ENCODE results near the gene NAP1L5. TPM values are rescaled to one million over a fixed set of nuclear protein-coding genes. Genes with fewer than 3 reads are reported as not detected.

NAP1L5 gene
- total and polyA plus RNA-seq, 2 donors (not counting 1 experiment from before 2014, with no cell fraction given), result 8.9 to 14.1 TPM

DNA sequence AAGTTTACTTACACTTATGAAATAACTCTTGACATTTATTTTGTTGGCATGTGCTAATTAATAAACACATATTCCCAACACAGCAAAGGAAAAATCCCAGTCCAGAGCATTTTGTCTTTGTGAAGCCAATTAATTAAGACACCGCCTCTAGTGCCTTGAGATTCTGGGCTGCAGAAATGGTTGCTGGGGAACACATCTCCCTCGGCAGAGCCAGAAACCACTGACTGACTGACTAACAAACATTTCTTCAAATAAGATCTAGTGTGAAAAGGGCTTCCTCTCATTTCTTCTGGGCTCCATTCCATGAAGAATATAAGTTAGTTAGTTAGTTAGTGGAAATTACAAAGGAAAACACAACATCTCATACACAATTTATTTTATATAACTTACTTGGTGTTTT lies 28.4 kb upstream of the NAP1L5 start:
- peaks cover 11% of the 10 kb centered on the region for H3K36me3 ChIP-seq (ENCODE audit: control insufficient read depth, insufficient read depth, low read length)
- H3K9me3 ChIP-seq (ENCODE audit: control insufficient read depth, insufficient read depth, low read depth, low read length), result no peaks in the 10 kb centered on the region
- no peaks in the 10 kb centered on the region for H3K79me2 ChIP-seq (ENCODE audit: control insufficient read depth, insufficient read depth, low read length)
- no peak overlapping the region for H3K4me2 ChIP-seq (ENCODE audit: extremely low read depth, insufficient read depth, low read length)
- H3K4me3 ChIP-seq (replicated peaks in 1 of 4; ENCODE audit: control extremely low read depth in 1 of 4, insufficient read depth in 1 of 4, low read depth in 3 of 4, low read length in 4 of 4), result no peak overlapping the region
- H3K27ac ChIP-seq (ENCODE audit: insufficient read depth, low read length), result no peak overlapping the region
- DNase-seq (ENCODE audit: low read depth in 2 of 2), result peak in 1 of 2 donors; percentile 36
- TF ChIP-seq, protein P1, sequence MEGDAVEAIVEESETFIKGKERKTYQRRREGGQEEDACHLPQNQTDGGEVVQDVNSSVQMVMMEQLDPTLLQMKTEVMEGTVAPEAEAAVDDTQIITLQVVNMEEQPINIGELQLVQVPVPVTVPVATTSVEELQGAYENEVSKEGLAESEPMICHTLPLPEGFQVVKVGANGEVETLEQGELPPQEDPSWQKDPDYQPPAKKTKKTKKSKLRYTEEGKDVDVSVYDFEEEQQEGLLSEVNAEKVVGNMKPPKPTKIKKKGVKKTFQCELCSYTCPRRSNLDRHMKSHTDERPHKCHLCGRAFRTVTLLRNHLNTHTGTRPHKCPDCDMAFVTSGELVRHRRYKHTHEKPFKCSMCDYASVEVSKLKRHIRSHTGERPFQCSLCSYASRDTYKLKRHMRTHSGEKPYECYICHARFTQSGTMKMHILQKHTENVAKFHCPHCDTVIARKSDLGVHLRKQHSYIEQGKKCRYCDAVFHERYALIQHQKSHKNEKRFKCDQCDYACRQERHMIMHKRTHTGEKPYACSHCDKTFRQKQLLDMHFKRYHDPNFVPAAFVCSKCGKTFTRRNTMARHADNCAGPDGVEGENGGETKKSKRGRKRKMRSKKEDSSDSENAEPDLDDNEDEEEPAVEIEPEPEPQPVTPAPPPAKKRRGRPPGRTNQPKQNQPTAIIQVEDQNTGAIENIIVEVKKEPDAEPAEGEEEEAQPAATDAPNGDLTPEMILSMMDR (conservative IDR thresholded peaks at IDR 0.05 in 1 of 2, IDR thresholded peaks at IDR 0.05 in 1 of 2; ENCODE audit: low read depth in 1 of 2, low read length in 2 of 2), result no peak
- TF ChIP-seq EZH2 (IDR thresholded peaks at IDR 0.05; ENCODE audit: low read length, missing control alignments), result no peak
- H2AFZ ChIP-seq (ENCODE audit: low read length), result no peak overlapping the region
- H3K4me1 ChIP-seq (ENCODE audit: control insufficient read depth, extremely low read depth, insufficient read depth, low read length), result peaks cover 7% of the 10 kb centered on the region
- no peak overlapping the region for H3K9ac ChIP-seq (ENCODE audit: insufficient read depth, low read length)
- H3K27me3 ChIP-seq (ENCODE audit: control insufficient read depth, insufficient read depth, low read length), result no peaks in the 10 kb centered on the region
- H4K20me1 ChIP-seq (ENCODE audit: control insufficient read depth, extremely low read depth, insufficient read depth, low read length), result no peaks in the 10 kb centered on the region

DNA sequence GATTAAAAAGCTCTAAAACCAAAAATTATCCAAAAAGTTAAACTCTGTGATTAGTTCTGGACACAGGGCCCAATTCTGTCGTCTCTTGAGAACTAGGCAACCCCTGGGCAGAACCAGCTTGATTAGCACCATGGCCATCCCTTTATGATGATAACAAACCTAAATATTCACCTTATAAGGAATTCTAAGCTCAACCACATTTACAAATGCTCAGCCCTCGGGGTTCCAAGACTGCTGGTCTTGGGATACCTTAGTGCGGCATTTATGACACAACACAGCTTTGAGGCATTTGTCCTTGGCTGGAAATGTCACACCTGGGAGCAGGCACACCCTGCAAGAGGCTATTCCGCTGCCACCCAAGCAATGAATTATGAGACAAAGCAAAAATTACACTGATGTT lies 27.5 kb upstream of the NAP1L5 start:
- H4K20me1 ChIP-seq (ENCODE audit: control insufficient read depth, extremely low read depth, insufficient read depth, low read length), result no peaks in the 10 kb centered on the region
- H2AFZ ChIP-seq (ENCODE audit: low read length), result no peak overlapping the region
- no peaks in the 10 kb centered on the region for H3K27me3 ChIP-seq (ENCODE audit: control insufficient read depth, insufficient read depth, low read length)
- no peak overlapping the region for H3K4me3 ChIP-seq (replicated peaks in 1 of 4; ENCODE audit: control extremely low read depth in 1 of 4, insufficient read depth in 1 of 4, low read depth in 3 of 4, low read length in 4 of 4)
- H3K79me2 ChIP-seq (ENCODE audit: control insufficient read depth, insufficient read depth, low read length), result no peaks in the 10 kb centered on the region
- no peak for DNase-seq (ENCODE audit: low read depth in 2 of 2)
- no peaks in the 10 kb centered on the region for H3K9me3 ChIP-seq (ENCODE audit: control insufficient read depth, insufficient read depth, low read depth, low read length)
- no peak overlapping the region for H3K4me2 ChIP-seq (ENCODE audit: extremely low read depth, insufficient read depth, low read length)
- peaks cover 7% of the 10 kb centered on the region for H3K4me1 ChIP-seq (ENCODE audit: control insufficient read depth, extremely low read depth, insufficient read depth, low read length)
- TF ChIP-seq, protein P1 (conservative IDR thresholded peaks at IDR 0.05 in 1 of 2, IDR thresholded peaks at IDR 0.05 in 1 of 2; ENCODE audit: low read depth in 1 of 2, low read length in 2 of 2), result no peak
- TF ChIP-seq EZH2 (IDR thresholded peaks at IDR 0.05; ENCODE audit: low read length, missing control alignments), result no peak
- peaks cover 11% of the 10 kb centered on the region for H3K36me3 ChIP-seq (ENCODE audit: control insufficient read depth, insufficient read depth, low read length)
- H3K9ac ChIP-seq (ENCODE audit: insufficient read depth, low read length), result no peak overlapping the region
- no peak overlapping the region for H3K27ac ChIP-seq (ENCODE audit: insufficient read depth, low read length)

DNA sequence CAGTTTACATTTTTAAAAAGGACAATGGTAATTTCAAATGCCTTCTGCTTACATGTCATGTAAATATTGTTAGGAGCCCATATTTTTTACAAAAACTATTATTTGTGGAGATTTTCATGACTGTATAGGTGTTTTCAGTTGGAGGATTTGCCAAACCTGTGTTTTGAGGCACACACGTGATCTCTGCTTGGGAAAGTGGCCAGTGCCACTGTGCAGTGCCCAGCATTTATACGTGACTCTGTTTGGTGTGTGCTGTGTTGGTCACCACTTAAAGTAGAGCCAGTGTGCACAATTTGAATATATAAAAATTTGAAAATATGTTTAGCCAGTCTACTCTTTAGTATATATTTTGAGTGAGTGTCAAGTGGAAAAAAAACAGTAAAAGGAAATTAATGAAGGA lies 26.8 kb upstream of the NAP1L5 start:
- no peaks in the 10 kb centered on the region for H3K79me2 ChIP-seq (ENCODE audit: control insufficient read depth, insufficient read depth, low read length)
- peaks cover 11% of the 10 kb centered on the region for H3K36me3 ChIP-seq (ENCODE audit: control insufficient read depth, insufficient read depth, low read length)
- H3K9me3 ChIP-seq (ENCODE audit: control insufficient read depth, insufficient read depth, low read depth, low read length), result no peaks in the 10 kb centered on the region
- no peaks in the 10 kb centered on the region for H3K27me3 ChIP-seq (ENCODE audit: control insufficient read depth, insufficient read depth, low read length)
- DNase-seq (ENCODE audit: low read depth in 2 of 2), result no peak
- no peak overlapping the region for H3K9ac ChIP-seq (ENCODE audit: insufficient read depth, low read length)
- H3K4me2 ChIP-seq (ENCODE audit: extremely low read depth, insufficient read depth, low read length), result no peak overlapping the region
- H3K4me3 ChIP-seq (replicated peaks in 1 of 4; ENCODE audit: control extremely low read depth in 1 of 4, insufficient read depth in 1 of 4, low read depth in 3 of 4, low read length in 4 of 4), result no peak overlapping the region
- peaks cover 7% of the 10 kb centered on the region for H3K4me1 ChIP-seq (ENCODE audit: control insufficient read depth, extremely low read depth, insufficient read depth, low read length)
- H4K20me1 ChIP-seq (ENCODE audit: control insufficient read depth, extremely low read depth, insufficient read depth, low read length), result no peaks in the 10 kb centered on the region
- no peak overlapping the region for H2AFZ ChIP-seq (ENCODE audit: low read length)
- no peak overlapping the region for H3K27ac ChIP-seq (ENCODE audit: insufficient read depth, low read length)
- TF ChIP-seq EZH2 (IDR thresholded peaks at IDR 0.05; ENCODE audit: low read length, missing control alignments), result no peak
- TF ChIP-seq, protein P1 (conservative IDR thresholded peaks at IDR 0.05 in 1 of 2, IDR thresholded peaks at IDR 0.05 in 1 of 2; ENCODE audit: low read depth in 1 of 2, low read length in 2 of 2), result no peak

Measured in fibroblast of lung (primary cell).